ENCODE data around the gene ST3GAL5. TPM values are rescaled to one million over a fixed set of nuclear protein-coding genes. Genes with fewer than 3 reads are reported as not detected.

ST3GAL5 gene
- total RNA-seq, 1 donor from 2014 or later: 20.0 TPM

DNA sequence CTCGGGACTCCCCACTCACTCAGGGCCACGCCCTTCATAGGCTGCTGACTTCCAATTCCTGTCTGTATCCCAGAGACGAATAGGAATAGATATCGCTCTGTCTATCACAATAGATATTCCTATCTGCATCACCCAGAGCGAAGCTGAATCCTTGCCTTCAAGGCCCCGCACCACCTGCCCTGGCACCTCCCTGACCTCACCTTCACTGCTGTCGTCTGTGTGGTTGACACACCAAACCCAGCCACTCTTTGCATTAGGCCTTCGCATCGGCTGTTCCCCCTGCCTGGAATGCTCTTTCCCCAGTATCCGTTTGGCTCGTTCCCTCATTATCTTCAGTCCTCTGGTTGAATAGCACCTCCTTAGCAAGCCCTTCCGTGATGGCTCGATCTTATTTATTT, 91.5 kb downstream of the ST3GAL5 start:
- TF ChIP-seq, protein P1, sequence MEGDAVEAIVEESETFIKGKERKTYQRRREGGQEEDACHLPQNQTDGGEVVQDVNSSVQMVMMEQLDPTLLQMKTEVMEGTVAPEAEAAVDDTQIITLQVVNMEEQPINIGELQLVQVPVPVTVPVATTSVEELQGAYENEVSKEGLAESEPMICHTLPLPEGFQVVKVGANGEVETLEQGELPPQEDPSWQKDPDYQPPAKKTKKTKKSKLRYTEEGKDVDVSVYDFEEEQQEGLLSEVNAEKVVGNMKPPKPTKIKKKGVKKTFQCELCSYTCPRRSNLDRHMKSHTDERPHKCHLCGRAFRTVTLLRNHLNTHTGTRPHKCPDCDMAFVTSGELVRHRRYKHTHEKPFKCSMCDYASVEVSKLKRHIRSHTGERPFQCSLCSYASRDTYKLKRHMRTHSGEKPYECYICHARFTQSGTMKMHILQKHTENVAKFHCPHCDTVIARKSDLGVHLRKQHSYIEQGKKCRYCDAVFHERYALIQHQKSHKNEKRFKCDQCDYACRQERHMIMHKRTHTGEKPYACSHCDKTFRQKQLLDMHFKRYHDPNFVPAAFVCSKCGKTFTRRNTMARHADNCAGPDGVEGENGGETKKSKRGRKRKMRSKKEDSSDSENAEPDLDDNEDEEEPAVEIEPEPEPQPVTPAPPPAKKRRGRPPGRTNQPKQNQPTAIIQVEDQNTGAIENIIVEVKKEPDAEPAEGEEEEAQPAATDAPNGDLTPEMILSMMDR (IDR thresholded peaks at IDR 0.05): no peak
- peaks cover 55% of the 10 kb centered on the region for H3K4me1 Mint-ChIP-seq (ENCODE audit: low read depth)
- peaks cover 8% of the 10 kb centered on the region for H3K9me3 Mint-ChIP-seq (ENCODE audit: low read depth)
- no peak overlapping the region for H3K27ac Mint-ChIP-seq (ENCODE audit: unreplicated experiment)
- peaks cover 10% of the 10 kb centered on the region for H3K27me3 Mint-ChIP-seq (ENCODE audit: low read depth)
- no peak overlapping the region for H3K4me3 Mint-ChIP-seq (ENCODE audit: unreplicated experiment)
- DNase-seq (ENCODE audit: low spot score): peak; percentile 54
- peaks cover 7% of the 10 kb centered on the region for H3K36me3 Mint-ChIP-seq (ENCODE audit: low read depth)

DNA sequence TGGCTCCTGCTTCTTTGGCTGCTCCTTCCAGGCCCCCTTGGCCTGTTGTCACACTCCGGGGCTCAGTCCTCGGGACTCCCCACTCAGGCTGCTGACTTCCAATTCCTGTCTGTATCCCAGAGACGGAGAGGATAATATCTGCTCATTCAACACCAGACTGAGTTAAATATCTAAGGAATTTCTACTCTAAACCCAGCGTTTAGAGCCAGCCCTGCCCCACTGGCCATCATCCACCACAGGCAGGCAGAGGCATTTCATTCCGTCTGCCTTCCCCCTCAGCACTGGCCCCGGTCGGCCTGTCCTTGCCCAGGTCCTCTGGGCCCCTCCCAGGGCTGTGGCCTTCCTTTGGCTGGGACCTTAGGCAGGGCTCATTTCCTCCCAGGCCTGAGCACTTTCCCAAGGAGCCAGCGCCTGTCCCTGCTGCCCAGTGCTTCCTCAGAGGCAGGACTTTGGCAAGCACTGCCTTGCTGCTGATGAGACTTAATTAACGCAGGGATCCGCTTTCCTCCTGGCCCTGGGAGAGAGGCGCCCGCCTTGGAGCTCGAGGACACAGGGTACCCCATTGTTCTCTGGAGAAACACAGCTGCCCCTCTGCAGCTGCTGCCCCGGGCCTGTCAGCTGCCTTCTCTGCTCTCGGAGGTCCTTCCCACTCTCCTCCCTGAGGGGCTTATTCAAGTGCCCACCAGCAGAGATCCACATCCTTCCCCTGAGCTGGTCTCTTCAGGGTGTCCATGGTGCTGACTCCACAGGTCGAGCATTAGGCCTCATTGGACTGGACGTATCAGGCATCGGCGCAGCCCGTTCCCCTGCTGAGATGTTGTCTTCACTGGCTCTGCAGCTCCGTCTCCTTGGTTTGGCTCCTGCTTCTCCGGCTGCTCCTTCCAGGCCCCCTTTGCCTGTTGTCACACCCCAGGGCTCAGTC, 92.2 kb downstream of the ST3GAL5 start:
- H3K27me3 Mint-ChIP-seq (ENCODE audit: low read depth): peaks cover 10% of the 10 kb centered on the region
- peak; percentile 77 for DNase-seq (ENCODE audit: low spot score)
- TF ChIP-seq, protein P1 (IDR thresholded peaks at IDR 0.05): no peak
- peaks cover 62% of the 10 kb centered on the region for H3K4me1 Mint-ChIP-seq (ENCODE audit: low read depth)
- H3K9me3 Mint-ChIP-seq (ENCODE audit: low read depth): peaks cover 8% of the 10 kb centered on the region
- peak overlapping the region; percentile 89 for H3K27ac Mint-ChIP-seq (ENCODE audit: unreplicated experiment)
- peaks cover 7% of the 10 kb centered on the region for H3K36me3 Mint-ChIP-seq (ENCODE audit: low read depth)
- H3K4me3 Mint-ChIP-seq (ENCODE audit: unreplicated experiment): no peak overlapping the region

DNA sequence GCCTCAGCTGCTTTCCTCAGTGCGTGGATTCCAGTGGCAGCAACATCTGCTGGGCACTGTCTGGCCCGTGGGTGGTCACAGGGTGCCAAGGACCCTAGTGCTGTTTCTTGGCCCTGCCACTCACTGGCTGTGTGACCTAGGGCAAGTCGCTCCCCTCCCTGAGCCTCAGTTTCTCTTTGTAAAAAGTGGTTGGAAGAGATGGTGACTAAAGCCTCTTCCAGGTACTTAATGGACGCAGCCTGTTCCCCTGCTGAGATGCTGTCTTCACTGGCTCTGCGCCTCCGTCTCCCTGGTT, 92.8 kb downstream of the ST3GAL5 start:
- H3K9me3 Mint-ChIP-seq (ENCODE audit: low read depth): peaks cover 4% of the 10 kb centered on the region
- H3K4me3 Mint-ChIP-seq (ENCODE audit: unreplicated experiment): no peak overlapping the region
- peak overlapping the region; percentile 89 for H3K27ac Mint-ChIP-seq (ENCODE audit: unreplicated experiment)
- H3K27me3 Mint-ChIP-seq (ENCODE audit: low read depth): peaks cover 10% of the 10 kb centered on the region
- TF ChIP-seq, protein P1 (IDR thresholded peaks at IDR 0.05): no peak
- peaks cover 68% of the 10 kb centered on the region for H3K4me1 Mint-ChIP-seq (ENCODE audit: low read depth)
- no peak for DNase-seq (ENCODE audit: low spot score)
- peaks cover 4% of the 10 kb centered on the region for H3K36me3 Mint-ChIP-seq (ENCODE audit: low read depth)

DNA sequence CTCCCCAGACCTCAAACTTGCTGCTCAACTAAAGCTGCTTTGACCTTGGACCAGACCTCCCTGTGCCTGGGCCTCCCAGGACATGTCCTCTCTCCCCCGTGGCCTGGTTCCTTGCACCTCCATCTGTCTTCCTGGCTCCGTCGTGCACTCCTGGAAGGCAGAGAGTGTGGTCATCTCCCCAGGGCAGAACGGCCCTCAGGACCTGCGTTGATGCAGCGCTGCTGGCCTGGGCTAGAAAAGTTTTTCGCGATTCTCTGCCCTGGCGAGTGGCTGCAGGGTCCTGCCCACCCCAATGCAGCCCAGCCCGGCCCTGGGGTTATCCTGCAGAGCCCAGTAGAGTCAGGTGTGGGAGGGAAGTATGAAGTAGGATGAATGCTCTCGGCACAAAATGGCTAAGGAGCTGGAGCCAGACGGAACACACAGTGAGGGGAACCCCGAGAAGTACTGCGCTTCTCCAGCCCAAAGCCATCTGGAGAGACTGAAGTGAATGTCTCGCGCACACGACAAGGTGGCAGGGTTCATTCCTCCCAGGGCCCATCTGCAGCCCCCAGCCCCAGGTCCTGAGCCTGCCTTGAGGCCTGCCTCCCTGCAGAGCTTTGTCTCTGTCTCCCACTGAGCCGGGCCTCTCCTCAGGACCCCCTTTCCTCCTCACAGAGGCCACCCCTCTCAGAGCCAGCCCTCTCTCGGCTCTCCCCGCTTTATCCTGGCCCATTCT, 93.3 kb downstream of the ST3GAL5 start:
- Mint-ChIP-seq H3K36me3 (ENCODE audit: low read depth) (no peaks in the 10 kb centered on the region), H3K27me3 (ENCODE audit: low read depth) (peaks cover 10% of the 10 kb centered on the region)

More for the DNA sequence above, 93.3 kb downstream of the ST3GAL5 start:
- Mint-ChIP-seq H3K9me3 (ENCODE audit: low read depth) (no peaks in the 10 kb centered on the region), H3K4me3 (ENCODE audit: unreplicated experiment) (no peak overlapping the region), H3K27ac (ENCODE audit: unreplicated experiment) (peak overlapping the region; percentile 89), H3K4me1 (ENCODE audit: low read depth) (peaks cover 73% of the 10 kb centered on the region)
- peak; percentile 88 for DNase-seq (ENCODE audit: low spot score)
- TF ChIP-seq, protein P1 (IDR thresholded peaks at IDR 0.05): no peak

All from chondrocyte (in vitro differentiated cells).